H1 (cell line): ENCODE results near the gene CD48. TPM values are rescaled to one million over a fixed set of nuclear protein-coding genes. Genes with fewer than 3 reads are reported as not detected.

Experiments used
- CTCF ChIA-PET: fragments of 300-600 bp; sonication (Branson Sonifier 250); formaldehyde crosslinking; loops from one replicate; lab custom pipeline; 2021; ENCODE audit not compliant: partially characterized antibody; lab: Charles Lee
- POLR2A ChIA-PET: fragments of 300-600 bp; sonication (Branson Sonifier 250); formaldehyde crosslinking; loops from one replicate; lab custom pipeline; 2021; ENCODE audit warnings: inconsistent platforms; ENCODE audit not compliant: partially characterized antibody; lab: Charles Lee
- DNase-seq, 2 experiments: peaks; one replicate each; pipeline versions ENCODE4 v3.0.0 to v3.0.0-alpha.2; 2010 to 2022; ENCODE audit warnings: low spot score in 2 of 2, low read depth in 1 of 2, mixed read lengths in 1 of 2
- FAIRE-seq: peaks from 2 replicates; lab custom pipeline; 2011; peaks lifted over from hg19 to GRCh38; lab: Jason Lieb, UNC
- H2AFZ ChIP-seq: 2 replicates; pipeline ENCODE4 v1.8.1; 2012; ENCODE audit warnings: low read length, inconsistent platforms
- H2AK5ac ChIP-seq: 2 replicates; pipeline ENCODE4 v1.6.1; 2013; ENCODE audit warnings: low read depth, low read length
- H2BK120ac ChIP-seq: replicated peaks from 2 replicates; pipeline ENCODE3; 2013; ENCODE audit warnings: low read depth, low read length, inconsistent platforms
- H2BK12ac ChIP-seq: 2 replicates; pipeline ENCODE4 v1.6.1; 2013; ENCODE audit warnings: low read depth, low read length
- H2BK15ac ChIP-seq: 2 replicates; pipeline ENCODE4 v1.6.1; 2013; ENCODE audit warnings: low read length
- H2BK20ac ChIP-seq: 2 replicates; pipeline ENCODE4 v1.6.1; 2013; ENCODE audit warnings: low read length
- H2BK5ac ChIP-seq: 2 replicates; pipeline ENCODE4 v1.6.1; 2013; ENCODE audit warnings: low read depth, low read length
- H3K14ac ChIP-seq: 2 replicates; pipeline ENCODE4 v1.6.1; 2013; ENCODE audit warnings: inconsistent platforms; ENCODE audit not compliant: insufficient read length
- H3K18ac ChIP-seq: 2 replicates; pipeline ENCODE4 v1.6.1; 2013; ENCODE audit warnings: low read length; ENCODE audit errors: extremely low read depth
- H3K23ac ChIP-seq: 2 replicates; pipeline ENCODE4 v1.6.1; 2013; ENCODE audit warnings: inconsistent platforms; ENCODE audit not compliant: insufficient read length
- H3K23me2 ChIP-seq: 2 replicates; pipeline ENCODE4 v1.6.1; 2013; ENCODE audit warnings: low read depth, low read length
- H3K27ac ChIP-seq: 2 replicates; pipeline ENCODE4 v1.6.1; 2011; ENCODE audit warnings: low read depth, low read length, inconsistent platforms
- H3K27me3 ChIP-seq, 4 experiments: replicated peaks in 1 of 4; 1 replicate in 1 of 4; 2 replicates in 3 of 4; pipeline versions ENCODE4 v1.6.1 to v1.8.1; 2011 to 2013; ENCODE audit warnings: low read length in 3 of 4, mild to moderate bottlenecking in 3 of 4, inconsistent platforms in 2 of 4, mixed read lengths in 2 of 4, moderate library complexity in 1 of 4; ENCODE audit not compliant: control insufficient read depth in 3 of 4, insufficient read depth in 3 of 4; ENCODE audit errors: extremely low read depth in 1 of 4
- H3K36me3 ChIP-seq, 4 experiments: 2 replicates each; pipeline versions ENCODE4 v1.6.1 to v1.8.1; 2011 to 2013; ENCODE audit warnings: mild to moderate bottlenecking in 4 of 4, low read length in 3 of 4, moderate library complexity in 2 of 4, control low read depth in 1 of 4, inconsistent platforms in 1 of 4; ENCODE audit not compliant: insufficient read depth in 4 of 4, control insufficient read depth in 2 of 4
- H3K4ac ChIP-seq: replicated peaks from 2 replicates; pipeline ENCODE3; 2013; ENCODE audit warnings: low read length, low read depth, mixed read lengths, inconsistent platforms; ENCODE audit not compliant: insufficient read length
- H3K4me1 ChIP-seq, 4 experiments: replicated peaks in 1 of 4; 1 replicate in 1 of 4; 2 replicates in 3 of 4; pipeline versions ENCODE4 v1.6.1 to v1.8.1; 2011 to 2013; ENCODE audit warnings: low read length in 3 of 4, inconsistent platforms in 2 of 4, mixed read lengths in 1 of 4; ENCODE audit not compliant: insufficient read depth in 4 of 4, control insufficient read depth in 3 of 4
- H3K4me2 ChIP-seq, 2 experiments: 2 replicates each; pipeline versions ENCODE4 v1.6.1 to v1.8.1; 2011 to 2013; ENCODE audit warnings: low read depth in 2 of 2, low read length in 2 of 2, control low read depth in 1 of 2, inconsistent platforms in 1 of 2, mild to moderate bottlenecking in 1 of 2; ENCODE audit not compliant: insufficient read depth in 1 of 2
- H3K4me3 ChIP-seq, 4 experiments: fragments of 200-600, 300-600 bp in 1 of 4; sonication (generic), shearing (Covaris generic), sonication (Bioruptor Twin) in 1 of 4; 2 replicates each; pipeline versions ENCODE4 v1.5.1 to v1.8.1; 2011 to 2016; ENCODE audit warnings: low read length in 4 of 4, low read depth in 3 of 4, control low read depth in 2 of 4, inconsistent platforms in 2 of 4, mild to moderate bottlenecking in 2 of 4, mixed read lengths in 1 of 4, moderate library complexity in 1 of 4; ENCODE audit not compliant: insufficient read depth in 2 of 4; ENCODE audit errors: extremely low read depth in 1 of 4
- H3K56ac ChIP-seq: replicated peaks from 2 replicates; pipeline ENCODE3; 2013; ENCODE audit warnings: low read depth, mild to moderate bottlenecking, mixed read lengths, low read length, inconsistent platforms; ENCODE audit not compliant: insufficient read length
- H3K79me1 ChIP-seq: 2 replicates; pipeline ENCODE4 v1.6.1; 2013; ENCODE audit warnings: low read depth, low read length, control low read depth
- H3K79me2 ChIP-seq, 2 experiments: 2 replicates each; pipeline versions ENCODE4 v1.6.1 to v1.8.1; 2012 to 2013; ENCODE audit warnings: low read length in 2 of 2, mild to moderate bottlenecking in 2 of 2, inconsistent platforms in 1 of 2; ENCODE audit not compliant: insufficient read depth in 2 of 2, control insufficient read depth in 1 of 2
- H3K9ac ChIP-seq, 4 experiments: replicated peaks in 1 of 4; 1 replicate in 1 of 4; 2 replicates in 3 of 4; pipeline versions ENCODE4 v1.6.1 to v1.8.1; 2011 to 2013; ENCODE audit warnings: low read depth in 3 of 4, low read length in 3 of 4, control low read depth in 2 of 4, mild to moderate bottlenecking in 2 of 4, moderate library complexity in 2 of 4, inconsistent platforms in 1 of 4; ENCODE audit errors: extremely low read depth in 1 of 4
- H3K9me3 ChIP-seq, 2 experiments: 2 replicates each; pipeline versions ENCODE4 v1.6.1 to v1.8.1; 2012 to 2013; ENCODE audit warnings: mild to moderate bottlenecking in 2 of 2, moderate library complexity in 2 of 2, control low read depth in 1 of 2, inconsistent platforms in 1 of 2, low read depth in 1 of 2, low read length in 1 of 2, mixed read lengths in 1 of 2; ENCODE audit not compliant: insufficient read depth in 2 of 2
- H4K20me1 ChIP-seq, 2 experiments: replicated peaks in 1 of 2; 2 replicates each; pipeline versions ENCODE3 to v1.8.1; 2011 to 2013; ENCODE audit warnings: inconsistent platforms in 2 of 2, low read length in 2 of 2, mild to moderate bottlenecking in 1 of 2; ENCODE audit not compliant: insufficient read depth in 2 of 2, control insufficient read depth in 1 of 2
- H4K5ac ChIP-seq: 2 replicates; pipeline ENCODE4 v1.6.1; 2013; ENCODE audit warnings: low read length, low read depth, mixed read lengths, inconsistent platforms; ENCODE audit not compliant: insufficient read length
- H4K8ac ChIP-seq: 2 replicates; pipeline ENCODE4 v1.8.0; 2013; ENCODE audit warnings: mild to moderate bottlenecking, moderate library complexity, low read length, inconsistent platforms; ENCODE audit not compliant: insufficient read depth; ENCODE audit errors: extremely low read depth
- H4K91ac ChIP-seq: replicated peaks from 2 replicates; pipeline ENCODE3; 2013; ENCODE audit warnings: low read length, mixed read lengths, inconsistent platforms; ENCODE audit not compliant: insufficient read length
- FOSL1 ChIP-seq: IDR thresholded peaks from 2 replicates; pipeline ENCODE4 v1.6.1; 2011; ENCODE audit warnings: mild to moderate bottlenecking, low read depth, low read length, moderate library complexity; ENCODE audit not compliant: insufficient read depth
- HDAC2 ChIP-seq, 2 experiments: fragments of 300-600 bp in 1 of 2; sonication (generic) in 1 of 2; IDR thresholded peaks; 2 replicates each; pipeline ENCODE4 v1.6.1; 2011 to 2012; ENCODE audit warnings: low read depth in 2 of 2, low read length in 2 of 2, mild to moderate bottlenecking in 2 of 2, moderate library complexity in 2 of 2, borderline replicate concordance in 1 of 2, inconsistent platforms in 1 of 2
- JUND ChIP-seq: IDR thresholded peaks from 2 replicates; pipeline ENCODE4 v1.6.1; 2011; ENCODE audit warnings: mild to moderate bottlenecking, improper control_type of control experiment, low read length
- KDM5A ChIP-seq: fragments of 200-600 bp; IDR thresholded peaks from 2 replicates; pipeline ENCODE4 v1.7.1; 2012; ENCODE audit warnings: mild to moderate bottlenecking, low read length, inconsistent platforms, mixed read lengths
- NANOG ChIP-seq: IDR thresholded peaks from 2 replicates; pipeline ENCODE4 v1.6.1; 2011; ENCODE audit warnings: low read length, low read depth, mild to moderate bottlenecking, inconsistent platforms; ENCODE audit not compliant: insufficient read depth, poor library complexity, severe bottlenecking
- RAD21 ChIP-seq, 2 experiments: IDR thresholded peaks in 1 of 2; conservative IDR thresholded peaks in 1 of 2; 2 replicates each; pipeline ENCODE4 v1.6.1; 2011; ENCODE audit warnings: low read depth in 2 of 2, low read length in 2 of 2, improper control_type of control experiment in 1 of 2, inconsistent platforms in 1 of 2, mild to moderate bottlenecking in 1 of 2, moderate library complexity in 1 of 2
- SIN3A ChIP-seq, 2 experiments: IDR thresholded peaks in 1 of 2; conservative IDR thresholded peaks in 1 of 2; 2 replicates each; pipeline ENCODE4 v1.6.1; 2011 to 2012; ENCODE audit warnings: low read length in 2 of 2, improper control_type of control experiment in 1 of 2, low read depth in 1 of 2, mild to moderate bottlenecking in 1 of 2
- SP2 ChIP-seq: IDR thresholded peaks from 2 replicates; pipeline ENCODE4 v1.6.1; 2012; ENCODE audit warnings: mild to moderate bottlenecking, low read length, inconsistent platforms
- polyA plus RNA-seq, 7 experiments: library from polyadenylated mRNA; depleted of rRNA in 3 of 7; stranded (reverse) in 5 of 7; unstranded in 2 of 7; fragments of >200 nt in 5 of 7; fragments of 200-250 nt in 2 of 7; gene quantifications; 1 replicate in 5 of 7; 2 replicates in 1 of 7; 4 replicates in 1 of 7; pipeline versions ENCODE4 v1.2.1 to v1.2.3, GENCODE V29; 2011 to 2013; ENCODE audit warnings: missing spikeins in 2 of 7, mixed read lengths in 2 of 7
- total RNA-seq: library from RNA; stranded (reverse); fragmentation: NEBNext Ultra II Directional; extraction: Animal tissue kit (Norgen Biotek cat#: 25700); gene quantifications from 2 replicates; pipeline ENCODE4 v1.2.1, GENCODE V29; 2021

CD48 gene
- total and polyA plus RNA-seq, 2 of the 8 experiments (the other 6 are each of a cell fraction or from before 2014, with no cell fraction given), result 0.08 TPM; not detected in 1

DNA sequence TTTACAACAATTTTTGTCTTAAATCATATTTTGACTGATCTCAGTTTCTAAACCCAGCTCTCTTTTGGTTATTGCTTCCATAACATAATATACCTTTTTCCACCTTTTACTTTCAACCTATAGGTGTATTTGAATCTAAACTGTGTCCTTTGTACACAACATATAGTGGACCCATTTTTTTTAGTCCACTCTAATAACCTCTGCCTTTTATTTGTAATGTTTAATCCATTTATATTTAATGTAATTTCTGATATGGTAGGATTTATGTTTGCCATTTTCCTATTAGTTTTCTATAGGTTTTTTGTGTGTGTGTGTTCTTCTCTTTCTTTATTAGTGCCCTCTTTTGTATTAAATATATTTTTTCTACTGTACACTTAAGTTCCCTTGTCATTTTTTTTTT is 42.3 kb downstream of the CD48 start:
- DNase-seq, result no peak
- Histone ChIP-seq H2BK120ac (no peak overlapping the region), H3K14ac (no peak overlapping the region), H2AFZ (no peak overlapping the region), H2BK15ac (no peak overlapping the region), H2BK12ac (no peak overlapping the region), H3K4me1 (peaks cover 13 to 20% (median 16%) of the 10 kb centered on the region in 4 experiments), H2BK5ac (no peak overlapping the region), H2BK20ac (no peak overlapping the region), H3K36me3 (no peaks in the 10 kb centered on the region; a peak in 1 of 8 replicates), H3K79me1 (no peaks in the 10 kb centered on the region), H3K79me2 (no peaks in the 10 kb centered on the region), H4K20me1 (no peaks in the 10 kb centered on the region), H3K23ac (no peak overlapping the region), H3K27ac (no peak overlapping the region), H3K18ac (no peak overlapping the region), H3K9ac (no peak overlapping the region), H4K8ac (no peak overlapping the region), H3K9me3 (peaks cover 4 to 5% of the 10 kb centered on the region in 2 experiments; a peak in 3 of 4 replicates), H3K4ac (no peak overlapping the region), H4K91ac (no peak overlapping the region), H3K23me2 (no peaks in the 10 kb centered on the region; the same call in 1 of the 2 replicates), H3K27me3 (no peaks in the 10 kb centered on the region), H2AK5ac (no peak overlapping the region), H3K4me2 (no peak overlapping the region), H3K56ac (no peak overlapping the region), H4K5ac (no peak overlapping the region), H3K4me3 (no peak overlapping the region)
- CTCF ChIA-PET, result interaction anchor here (1.5 to 3.1 kb wide), 2 partner anchors 12 to 14 kb away, joined by 3 to 11 read pairs; no protein-coding TSS in a partner anchor
- no peak for FAIRE-seq
- POLR2A ChIA-PET, result no interaction called here
- TF ChIP-seq KDM5A (no peak), RAD21 (IDR thresholded peaks at IDR 0.05 in 1 of 2, conservative IDR thresholded peaks at IDR 0.05 in 1 of 2; ENCODE audit: low read depth in 2 of 2, low read length in 2 of 2) (no peak), SP2 (no peak), HDAC2 (IDR thresholded peaks at IDR 0.05; ENCODE audit: borderline replicate concordance in 1 of 2, low read depth in 2 of 2, low read length in 2 of 2) (peak in 1 of 2 experiments; percentile 39; a peak in 1 of 4 replicates), SIN3A (conservative IDR thresholded peaks at IDR 0.05 in 1 of 2, IDR thresholded peaks at IDR 0.05 in 1 of 2; ENCODE audit: low read depth in 1 of 2, low read length in 2 of 2) (no peak), JUND (no peak), NANOG (no peak), FOSL1 (no peak)
